Fibroblast of villous mesenchyme (primary cell): ENCODE results near the gene RPL37A. TPM values are rescaled to one million over a fixed set of nuclear protein-coding genes. Genes with fewer than 3 reads are reported as not detected.

Experiments
- DNase-seq: peaks from one replicate; pipeline ENCODE4 v3.0.0-alpha.2; 2010; ENCODE audit warnings: low read depth
- H3K4me3 ChIP-seq: 2 replicates; pipeline ENCODE4 v1.5.1; 2011; ENCODE audit warnings: low read depth, mild to moderate bottlenecking, low read length
- total RNA-seq: library from RNA; depleted of rRNA; stranded (reverse); fragments of >200 nt; gene quantifications from 2 replicates; pipeline ENCODE4 v1.2.3, GENCODE V29; 2012
- TF ChIP-seq, protein P1 (sequence below): IDR thresholded peaks from 2 replicates; pipeline ENCODE4 v1.5.1; 2012; ENCODE audit warnings: low read depth, mild to moderate bottlenecking, low read length; ENCODE audit not compliant: insufficient read depth

Gene RPL37A
- total RNA-seq, 1 donor: 822 TPM

DNA sequence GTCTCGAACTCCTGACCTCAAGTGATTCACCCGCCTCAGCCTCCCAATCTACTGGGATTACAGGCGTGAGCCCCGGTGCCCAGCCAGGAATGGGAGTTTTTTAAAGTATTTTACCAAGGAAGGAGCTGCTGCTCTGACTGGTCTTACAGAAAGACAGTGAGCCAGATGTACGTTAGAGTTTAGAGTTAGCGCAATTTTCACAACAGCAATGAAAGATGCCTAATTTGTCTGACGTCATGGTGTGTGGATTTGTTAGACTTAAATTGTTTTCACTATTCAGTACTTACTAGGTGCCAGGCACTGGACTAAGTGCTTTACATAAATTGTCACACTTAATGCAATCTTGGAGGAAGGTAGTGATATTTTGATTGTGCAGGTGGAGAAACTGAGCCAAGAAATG lies 12.4 kb upstream of the RPL37A start:
- no peak overlapping the region for H3K4me3 ChIP-seq
- TF ChIP-seq, protein P1, sequence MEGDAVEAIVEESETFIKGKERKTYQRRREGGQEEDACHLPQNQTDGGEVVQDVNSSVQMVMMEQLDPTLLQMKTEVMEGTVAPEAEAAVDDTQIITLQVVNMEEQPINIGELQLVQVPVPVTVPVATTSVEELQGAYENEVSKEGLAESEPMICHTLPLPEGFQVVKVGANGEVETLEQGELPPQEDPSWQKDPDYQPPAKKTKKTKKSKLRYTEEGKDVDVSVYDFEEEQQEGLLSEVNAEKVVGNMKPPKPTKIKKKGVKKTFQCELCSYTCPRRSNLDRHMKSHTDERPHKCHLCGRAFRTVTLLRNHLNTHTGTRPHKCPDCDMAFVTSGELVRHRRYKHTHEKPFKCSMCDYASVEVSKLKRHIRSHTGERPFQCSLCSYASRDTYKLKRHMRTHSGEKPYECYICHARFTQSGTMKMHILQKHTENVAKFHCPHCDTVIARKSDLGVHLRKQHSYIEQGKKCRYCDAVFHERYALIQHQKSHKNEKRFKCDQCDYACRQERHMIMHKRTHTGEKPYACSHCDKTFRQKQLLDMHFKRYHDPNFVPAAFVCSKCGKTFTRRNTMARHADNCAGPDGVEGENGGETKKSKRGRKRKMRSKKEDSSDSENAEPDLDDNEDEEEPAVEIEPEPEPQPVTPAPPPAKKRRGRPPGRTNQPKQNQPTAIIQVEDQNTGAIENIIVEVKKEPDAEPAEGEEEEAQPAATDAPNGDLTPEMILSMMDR: no peak
- no peak for DNase-seq

DNA sequence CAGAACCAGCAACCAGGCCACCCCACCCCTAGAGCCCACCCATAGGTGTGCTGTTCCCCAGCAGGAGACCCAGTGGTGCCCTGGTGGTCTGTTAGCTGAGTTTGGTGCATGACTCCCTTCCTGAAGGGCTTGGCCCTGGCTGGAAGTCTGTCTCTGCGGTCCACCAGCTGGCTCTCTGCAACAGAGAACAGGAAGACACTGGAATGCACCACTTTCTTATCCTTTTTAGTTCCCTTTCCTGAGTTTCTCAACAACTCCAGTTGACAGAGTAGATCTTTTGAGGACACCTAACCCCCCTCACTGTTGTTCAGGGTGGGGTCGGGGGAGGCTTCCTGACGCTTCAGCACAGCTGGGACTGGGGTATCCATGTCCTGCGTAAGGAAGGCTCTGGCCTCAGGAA lies 11.9 kb upstream of the RPL37A start:
- no peak for DNase-seq
- TF ChIP-seq, protein P1: no peak
- no peak overlapping the region for H3K4me3 ChIP-seq

DNA sequence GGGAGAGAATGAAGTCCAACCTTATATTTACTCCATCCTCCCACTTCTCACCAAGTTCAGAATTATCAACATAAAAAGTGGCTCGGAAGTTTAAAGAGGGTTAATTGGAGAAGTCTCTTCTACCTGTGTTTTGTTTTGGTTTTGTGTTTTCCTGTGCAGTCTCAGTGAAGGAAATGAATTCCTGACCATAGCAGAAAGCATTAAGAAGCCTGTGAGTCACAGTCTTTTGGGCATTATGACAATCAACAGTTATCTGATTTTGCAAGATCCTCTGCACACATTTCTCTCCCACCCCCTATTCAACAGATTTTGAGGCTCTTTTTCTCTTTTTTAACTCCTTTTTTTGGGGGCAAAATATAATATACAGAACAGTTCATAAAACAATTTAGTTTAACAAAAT lies 8.6 kb upstream of the RPL37A start:
- TF ChIP-seq, protein P1: no peak
- peak; percentile 67 for DNase-seq
- no peak overlapping the region for H3K4me3 ChIP-seq

DNA sequence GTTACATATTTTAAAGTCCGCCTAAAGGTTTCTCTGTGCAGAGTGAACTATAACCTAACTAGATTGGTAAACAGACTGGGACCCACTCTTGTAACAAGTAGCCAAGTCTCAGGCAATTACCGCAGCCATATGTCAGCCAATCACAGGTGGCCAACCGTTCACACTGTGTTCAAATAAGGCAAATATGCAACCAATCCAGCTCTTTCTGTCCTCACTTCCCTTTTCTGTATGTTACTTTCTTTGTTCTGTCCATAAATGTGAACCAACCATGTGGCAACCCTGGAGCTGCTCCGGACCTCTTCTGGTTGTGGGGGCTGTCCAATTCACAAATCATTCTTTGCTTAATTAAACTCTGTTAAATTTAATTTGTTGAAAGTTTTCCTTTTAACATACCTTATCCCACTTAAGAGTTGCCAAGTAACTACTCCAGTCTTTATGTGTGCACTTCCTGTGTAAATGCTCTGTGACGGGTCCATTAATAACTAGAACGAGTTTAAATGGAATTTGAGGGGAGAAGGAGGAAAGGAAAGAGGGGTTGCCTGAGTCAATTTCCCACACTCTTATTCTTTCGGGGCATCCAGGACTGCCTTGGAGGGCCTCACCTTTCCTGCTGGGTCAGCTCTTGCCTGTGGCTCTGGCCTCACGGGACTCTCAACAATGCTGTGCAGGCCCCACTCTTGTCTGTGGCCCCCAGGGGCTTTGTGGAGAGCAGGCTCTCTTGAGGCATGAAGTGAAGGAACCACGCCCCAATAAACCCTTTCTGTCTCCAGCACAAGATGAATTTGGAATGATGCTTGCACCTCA lies 6.6 kb upstream of the RPL37A start:
- DNase-seq: no peak
- TF ChIP-seq, protein P1: no peak
- no peak overlapping the region for H3K4me3 ChIP-seq

DNA sequence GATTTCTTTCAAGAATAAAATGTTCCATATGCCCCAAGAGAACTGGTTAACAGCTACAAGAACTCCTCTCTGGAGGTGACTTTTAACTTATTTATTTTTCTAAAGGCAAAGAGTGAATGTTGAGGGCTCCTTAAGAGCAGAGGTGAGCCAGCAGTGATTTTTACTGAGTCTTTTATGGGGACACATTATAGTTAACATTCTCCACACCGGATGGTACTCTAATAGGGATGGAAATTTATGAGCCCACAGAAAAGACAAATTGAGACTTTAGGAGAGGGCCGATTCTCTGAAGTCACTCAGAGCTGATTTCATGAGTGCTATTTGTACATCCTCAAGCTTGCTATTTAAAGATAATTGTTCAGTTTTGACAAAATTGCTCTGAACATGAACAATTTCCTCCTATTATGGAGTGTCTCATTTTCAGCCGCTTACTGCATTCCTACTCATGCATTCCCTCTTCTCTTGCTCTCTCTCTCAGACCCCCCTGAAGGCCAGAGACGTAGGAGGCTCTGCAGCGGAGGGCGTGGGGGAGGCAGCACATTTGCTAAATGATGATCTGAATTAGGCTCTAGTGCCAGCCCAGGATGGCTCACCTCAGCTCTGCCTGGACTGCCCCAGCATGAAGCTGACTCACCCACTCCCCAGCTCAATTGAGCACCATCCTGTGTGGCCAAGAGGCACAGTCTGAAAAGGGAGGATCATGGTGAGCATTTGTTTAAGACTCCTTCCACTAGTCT lies 5.9 kb upstream of the RPL37A start:
- peak; percentile 44 for DNase-seq
- H3K4me3 ChIP-seq: no peak overlapping the region
- TF ChIP-seq, protein P1: no peak

DNA sequence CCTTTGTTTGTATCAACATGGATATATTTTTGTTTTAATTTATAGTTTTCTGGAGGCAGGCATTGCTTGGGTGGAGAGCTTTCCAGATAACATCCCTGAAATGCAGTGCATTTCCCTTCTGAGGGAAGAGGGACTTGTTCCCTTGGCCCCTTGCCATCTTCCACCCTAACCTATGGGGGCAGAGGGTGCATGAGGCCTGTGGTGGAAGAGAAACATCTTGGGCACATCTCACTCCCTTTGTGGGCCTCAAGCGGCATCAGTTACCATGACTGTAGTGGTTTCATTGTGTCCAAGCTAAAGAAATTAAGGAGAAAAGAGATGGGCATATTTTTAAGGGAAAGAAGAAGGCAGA lies 5.3 kb upstream of the RPL37A start:
- no peak for DNase-seq
- no peak overlapping the region for H3K4me3 ChIP-seq
- TF ChIP-seq, protein P1: no peak
